GM19397 (cell line): ENCODE measurements around the gene TNS1.

Experiments
- ATAC-seq: cut with Tn5 transposase; IDR thresholded peaks from one replicate; pipeline ENCODE4 v1.9.1; 2021; ENCODE audit warnings: mild to moderate bottlenecking, moderate library complexity; ENCODE audit not compliant: unreplicated experiment

The TNS1 gene

DNA sequence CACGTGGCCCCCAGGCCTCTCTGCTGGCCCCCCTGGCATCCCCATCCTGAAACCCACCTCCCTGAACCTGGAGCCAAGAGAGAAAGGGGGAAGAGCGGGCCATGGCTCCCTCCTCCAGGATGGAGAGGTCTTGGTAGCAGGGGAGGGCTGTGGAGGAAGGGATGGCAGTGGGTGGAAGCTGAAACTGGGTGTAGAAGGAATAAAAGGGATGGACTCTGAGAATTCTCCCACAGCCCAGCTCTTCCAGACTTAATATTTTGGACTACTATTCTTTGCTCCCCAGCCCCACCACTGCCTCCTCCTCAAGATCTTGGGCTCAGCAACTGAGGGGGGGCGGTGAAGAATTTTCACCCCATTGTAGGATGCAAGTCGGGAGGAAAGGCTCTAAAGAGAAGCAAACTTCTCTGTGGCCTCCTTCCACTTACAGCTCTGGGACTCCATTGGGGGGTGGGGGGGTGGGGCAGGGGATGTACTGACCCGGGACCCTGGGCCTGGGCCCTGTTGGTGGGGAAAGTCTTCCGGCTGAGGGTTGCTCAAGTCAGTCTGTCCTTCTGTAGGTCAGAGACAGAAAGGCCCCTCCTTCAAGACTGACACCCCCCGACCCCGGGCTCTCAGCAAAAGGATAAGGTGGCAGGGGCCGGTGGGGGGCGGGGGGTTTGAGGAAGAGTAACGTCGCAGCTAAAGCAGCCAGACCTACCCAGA is 501 bp downstream of the TNS1 start:
- no peak for ATAC-seq

DNA sequence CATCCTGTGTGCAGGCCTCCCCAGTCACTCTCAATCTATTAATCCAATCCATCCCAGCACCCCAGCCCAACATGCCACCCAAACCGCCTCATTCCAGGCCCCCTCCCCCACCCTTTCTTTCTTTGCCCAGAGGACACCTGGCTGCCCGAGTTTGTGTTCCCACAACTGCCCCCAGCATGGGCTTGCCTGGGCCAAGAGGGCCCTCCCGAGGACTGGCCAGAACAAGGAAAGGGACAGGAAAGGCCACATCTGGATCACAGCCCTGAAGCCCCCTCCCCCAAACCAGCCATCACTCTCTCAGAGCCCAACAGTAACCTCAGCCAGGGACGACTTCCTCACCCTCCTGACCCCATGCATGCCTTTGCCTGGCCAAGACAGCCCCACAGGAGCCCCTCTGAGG is 1.2 kb downstream of the TNS1 start:
- ATAC-seq: no peak

DNA sequence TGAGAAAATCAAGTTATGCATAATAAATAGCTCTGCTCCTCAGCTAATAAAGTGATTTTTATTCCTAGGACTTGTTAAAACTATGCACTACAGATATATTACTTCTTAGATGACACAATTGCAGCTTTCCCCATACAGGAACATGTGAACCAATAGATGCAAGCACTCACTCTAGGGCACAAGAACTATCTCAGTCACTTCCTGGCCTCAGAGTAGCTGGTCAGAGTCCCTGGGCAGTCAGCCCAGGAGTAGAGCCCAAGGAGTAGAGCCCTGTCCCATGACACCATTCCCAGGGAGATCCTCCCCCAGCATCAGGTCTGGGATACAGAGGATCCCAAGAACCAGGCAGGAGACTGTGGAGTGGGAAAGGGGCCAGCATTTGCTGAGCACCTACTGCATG is 2.7 kb downstream of the TNS1 start:
- no peak for ATAC-seq

DNA sequence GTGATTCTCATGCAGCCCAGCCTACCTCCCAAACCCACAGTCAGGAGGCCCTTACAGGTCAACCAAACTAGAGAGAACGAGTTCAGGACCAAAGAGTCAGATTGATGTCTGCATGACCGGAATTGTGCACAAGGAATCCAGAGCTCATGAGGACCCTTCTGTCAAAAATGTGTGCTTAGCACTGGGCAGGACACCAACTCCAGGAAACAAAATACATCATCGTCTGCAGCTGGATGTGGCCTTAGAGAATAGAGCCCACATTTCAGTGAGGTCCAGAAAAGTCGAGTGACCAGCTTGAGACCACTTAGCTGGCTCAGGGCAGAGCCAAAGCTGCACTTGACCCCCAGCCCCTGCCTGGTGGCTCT is 3.2 kb downstream of the TNS1 start:
- no peak for ATAC-seq

DNA sequence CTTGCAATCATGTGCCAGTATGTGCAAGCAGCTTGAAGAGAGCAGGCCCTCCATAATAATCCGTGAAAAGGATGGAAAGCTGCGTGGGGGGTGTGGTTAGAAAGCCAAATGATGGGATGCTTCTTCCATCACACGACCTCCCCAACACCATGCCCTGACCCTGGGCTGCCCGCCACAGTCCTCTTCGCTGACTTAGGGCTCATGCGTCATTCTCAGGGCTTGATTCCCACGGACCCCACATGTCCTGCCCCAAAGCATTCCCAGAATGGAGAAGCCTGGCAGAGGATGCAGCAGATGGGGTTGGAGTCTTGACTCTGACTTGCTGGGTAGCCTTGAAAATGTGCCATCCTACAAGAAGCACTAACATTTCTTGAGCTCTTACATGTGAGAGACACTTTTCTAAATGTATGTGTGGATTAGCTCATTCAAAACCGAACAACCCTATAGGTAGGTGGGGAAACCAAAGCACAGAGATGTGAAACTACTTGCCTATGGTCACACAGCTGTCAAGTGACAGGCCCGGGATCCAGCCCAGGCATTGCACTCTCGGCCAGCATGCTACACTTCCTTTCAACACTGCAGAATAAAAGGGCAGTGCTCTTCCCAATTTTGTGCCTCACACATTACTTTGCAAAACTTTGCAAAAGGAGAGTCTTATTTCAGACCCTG is 3.7 kb downstream of the TNS1 start:
- ATAC-seq: no peak

DNA sequence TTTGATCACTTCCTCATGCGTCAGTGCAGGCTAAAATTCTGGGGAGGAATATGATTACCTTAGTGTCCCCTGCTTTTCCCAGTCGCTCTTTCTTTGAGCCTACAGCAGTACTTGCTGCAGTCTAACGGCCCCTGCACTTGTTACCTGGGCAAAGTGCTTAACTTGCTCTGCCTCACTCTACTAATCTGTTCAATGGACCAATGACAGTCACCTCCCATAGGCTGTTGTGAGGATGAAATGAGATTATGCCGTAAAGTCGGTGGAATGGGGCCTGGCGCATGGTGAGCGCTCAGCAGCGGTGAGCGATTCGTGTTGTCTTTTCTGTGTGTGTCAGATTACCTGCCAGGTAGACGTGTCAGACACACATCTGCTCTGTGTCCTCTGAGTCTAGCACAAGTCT is 5.3 kb downstream of the TNS1 start:
- no peak for ATAC-seq

DNA sequence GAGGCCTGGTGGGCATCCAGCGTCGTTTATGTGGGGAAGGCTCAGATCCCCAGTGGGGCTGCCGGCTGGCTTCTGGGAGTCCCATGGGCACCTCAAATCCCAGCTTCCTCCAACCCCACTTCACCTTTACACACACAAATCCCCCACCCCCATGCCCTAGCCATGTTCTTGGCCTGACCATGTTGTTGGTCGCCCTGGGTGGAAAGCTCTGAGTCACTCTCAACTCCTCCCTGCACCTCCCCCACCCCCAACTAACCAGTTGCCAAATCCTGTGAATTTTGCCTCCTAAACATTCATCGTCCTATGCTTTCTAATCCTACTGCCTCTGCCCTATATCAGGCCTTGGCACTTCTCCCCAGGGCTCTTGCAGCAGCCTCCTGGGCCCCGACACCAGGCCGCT is 6.4 kb downstream of the TNS1 start:
- no peak for ATAC-seq

DNA sequence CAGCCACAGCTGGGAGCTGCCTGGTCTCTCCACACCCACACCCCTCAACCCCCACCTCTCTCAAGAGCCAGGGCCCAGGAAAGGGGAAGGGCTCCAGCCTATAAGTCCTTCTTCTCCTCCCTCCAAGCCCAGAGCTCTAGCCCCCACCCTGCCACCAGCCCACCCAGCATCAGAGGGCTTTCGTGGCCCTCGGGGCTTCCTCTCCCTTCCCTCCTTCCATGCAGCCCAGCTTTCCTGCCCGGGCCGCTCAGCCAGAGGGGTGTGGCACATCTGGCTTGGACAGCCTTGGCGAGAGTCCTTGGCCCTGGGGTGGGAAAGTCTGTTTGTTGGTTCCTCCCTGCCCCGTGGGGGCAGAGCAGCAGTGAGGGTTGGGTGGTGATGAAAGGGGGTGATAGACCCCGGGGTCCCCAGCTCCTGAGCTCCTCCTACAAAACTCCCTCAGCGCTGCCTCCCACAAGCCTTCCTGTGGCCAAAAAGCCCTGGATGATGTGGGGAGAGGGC is 7.0 kb downstream of the TNS1 start:
- ATAC-seq: no peak

DNA sequence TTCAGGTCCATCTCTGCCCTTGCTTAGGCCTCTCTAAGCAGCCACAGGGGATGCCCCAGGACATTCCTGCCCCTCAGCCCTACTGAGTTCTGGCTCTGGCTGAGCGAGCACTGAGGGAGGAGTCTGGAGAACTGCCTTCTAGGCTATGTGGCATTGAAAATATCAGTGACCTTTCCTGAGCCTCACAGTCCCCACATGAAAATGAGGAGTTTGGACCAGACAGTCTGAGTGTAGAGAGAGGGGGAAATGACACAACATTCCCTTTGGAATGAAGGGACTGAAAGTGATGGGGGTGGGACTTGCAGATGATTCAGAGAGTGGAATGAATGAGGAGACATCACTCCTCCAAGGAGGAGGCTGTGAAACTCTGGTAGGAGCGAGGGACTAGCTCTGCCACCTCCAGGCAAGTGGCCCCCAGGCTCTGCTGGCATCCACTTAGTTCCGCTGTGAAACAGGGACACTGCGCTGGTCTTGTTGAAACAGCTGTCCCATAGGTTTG is 8.0 kb downstream of the TNS1 start:
- ATAC-seq: no peak

DNA sequence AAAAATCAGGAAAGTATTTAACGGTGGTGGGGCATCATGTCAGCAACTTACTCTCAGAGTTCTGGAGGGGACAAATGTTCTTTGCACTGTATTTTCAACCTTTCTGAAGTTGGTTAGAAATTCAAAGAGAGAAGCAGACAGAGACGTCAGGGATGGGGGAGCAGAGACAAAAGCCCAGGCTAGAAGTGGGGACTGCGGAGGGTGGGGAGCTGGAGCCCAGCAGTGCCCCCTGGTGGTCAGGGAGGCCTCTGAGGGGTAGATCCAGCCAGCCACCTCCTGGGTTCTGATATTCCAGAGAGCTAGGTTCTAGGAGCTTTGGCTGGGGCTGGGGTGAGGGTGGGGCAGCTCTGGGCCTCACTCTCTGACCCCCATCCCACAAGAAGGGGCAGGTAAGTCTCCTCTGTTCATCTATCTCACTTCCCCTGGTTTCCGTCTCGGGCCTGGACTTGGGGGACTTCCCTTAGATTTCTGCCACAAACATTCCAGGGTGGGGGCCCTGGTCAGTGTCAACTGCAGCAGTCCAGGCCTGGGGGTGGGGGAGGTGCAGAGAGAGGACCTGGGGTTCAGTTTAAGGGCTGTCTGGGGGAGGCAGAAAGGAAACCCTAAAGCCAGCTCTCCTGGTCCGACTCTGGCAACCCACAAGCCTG is 8.9 kb downstream of the TNS1 start:
- no peak for ATAC-seq

DNA sequence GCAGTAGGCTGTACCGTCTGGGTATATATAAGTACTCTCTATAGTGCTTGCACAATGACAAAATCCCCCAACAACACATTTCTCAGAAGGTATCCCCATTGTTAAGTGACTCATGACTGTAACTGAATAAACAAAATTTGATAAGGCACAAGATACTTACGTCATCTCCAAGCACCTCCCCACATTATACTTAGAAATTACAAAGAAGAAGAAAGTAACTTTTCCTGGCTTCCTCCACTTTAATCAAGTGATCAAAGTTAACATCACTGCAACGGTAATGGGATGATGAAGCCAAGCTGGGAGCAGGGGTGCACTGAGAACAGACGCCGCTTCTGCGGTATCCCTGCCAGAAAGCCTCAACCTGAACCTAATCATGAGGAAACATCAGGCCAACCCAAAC is 9.7 kb downstream of the TNS1 start:
- ATAC-seq: no peak

DNA sequence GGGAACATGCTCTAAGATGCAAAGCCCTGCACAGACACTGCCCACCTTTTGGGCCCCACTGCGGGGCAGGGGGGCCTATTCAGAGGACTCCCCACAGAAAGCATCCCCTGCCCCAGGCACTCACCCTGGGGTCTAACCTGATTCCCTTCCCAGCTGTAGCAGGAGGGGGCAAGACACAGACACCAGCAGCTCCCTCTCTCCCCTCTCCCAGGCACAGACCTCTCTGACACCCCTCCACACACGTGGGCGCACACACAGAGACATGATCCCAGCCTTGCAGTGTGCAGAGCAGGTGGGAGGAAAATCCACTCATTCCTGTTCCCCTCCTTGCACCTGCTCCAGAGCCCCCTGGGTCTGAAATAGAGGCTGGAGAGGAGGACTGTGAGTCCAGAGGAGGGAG is 10.7 kb downstream of the TNS1 start:
- no peak for ATAC-seq

DNA sequence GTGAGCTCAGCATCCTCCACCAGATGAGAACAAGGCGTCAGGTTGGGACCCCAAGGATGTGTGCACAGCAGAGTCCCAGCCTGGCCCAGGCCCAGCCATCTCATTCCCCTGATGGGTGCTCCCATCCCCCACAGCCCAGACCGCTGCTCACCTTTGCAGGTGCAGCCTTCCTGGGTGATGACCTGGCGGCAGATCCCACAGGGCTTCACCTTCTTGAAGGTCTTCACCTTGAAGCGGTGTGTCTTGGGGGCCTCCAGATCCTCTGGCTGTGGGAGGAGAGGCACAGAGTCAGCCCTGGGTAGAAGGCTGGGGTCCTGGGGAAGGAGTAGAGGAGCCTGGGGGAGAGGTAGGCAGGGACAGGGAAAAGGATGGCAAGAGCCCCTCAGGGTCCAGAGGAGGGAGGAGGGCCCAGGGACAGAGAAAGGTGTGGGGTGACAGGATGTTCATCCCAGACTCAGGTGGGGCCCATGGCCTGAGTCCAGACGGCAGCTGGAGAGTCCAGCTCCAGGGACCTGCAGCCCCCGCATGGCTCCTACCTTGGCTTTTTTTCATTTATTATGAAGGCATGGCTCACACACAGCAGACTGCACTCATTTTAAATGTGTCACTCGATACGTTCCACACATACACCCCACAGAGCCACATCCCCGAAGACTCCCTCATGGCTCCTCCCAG is 11.9 kb downstream of the TNS1 start:
- ATAC-seq: no peak

DNA sequence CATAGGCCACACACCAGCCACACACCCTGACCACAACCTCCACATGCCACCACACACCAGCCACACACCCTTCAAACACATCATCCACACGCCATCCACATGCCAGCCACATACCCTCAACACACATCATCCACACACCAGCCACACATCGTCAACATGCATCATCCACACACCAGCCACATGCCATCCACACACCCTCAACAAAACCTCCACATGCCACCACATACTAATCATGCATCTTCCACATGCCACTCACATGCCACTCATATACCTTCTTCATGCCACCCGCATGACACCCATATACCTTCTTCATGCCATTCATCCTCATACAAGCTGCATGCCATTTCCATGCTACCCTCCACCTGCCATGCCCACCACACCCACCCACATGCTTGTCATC is 12.4 kb downstream of the TNS1 start:
- ATAC-seq: no peak

DNA sequence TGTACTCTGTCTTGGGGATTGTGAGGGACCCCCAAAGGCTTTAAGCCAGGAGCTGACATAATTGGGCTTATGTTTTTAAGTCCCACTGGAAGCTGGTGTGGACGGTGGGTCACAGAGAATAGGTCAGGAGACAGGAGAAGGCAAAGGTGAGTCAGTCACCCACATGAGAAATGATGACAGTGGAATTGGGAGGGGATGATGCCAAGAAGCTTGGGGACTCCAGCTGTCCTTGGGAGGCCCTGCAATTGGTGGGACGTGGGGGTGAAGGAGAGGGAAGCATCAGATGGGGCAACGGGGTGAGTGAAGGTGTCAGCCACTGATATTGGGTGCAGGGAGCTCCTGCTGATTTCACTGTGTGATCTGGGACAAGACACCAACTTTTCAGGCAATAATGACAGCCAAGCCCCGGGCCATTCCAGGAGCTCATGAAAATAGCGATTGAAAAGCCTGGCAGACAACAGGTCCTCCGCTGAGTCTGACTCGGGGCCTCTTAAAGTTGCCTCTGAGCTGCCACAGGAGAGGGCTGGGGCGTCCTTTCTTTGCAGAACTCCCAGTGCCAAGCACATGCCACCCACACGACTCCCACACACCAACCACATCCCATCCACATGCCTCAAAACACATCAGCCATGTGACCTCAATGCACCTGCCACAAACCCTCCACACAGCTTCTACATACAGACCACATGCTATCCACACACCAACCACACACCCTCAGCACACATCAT is 13.4 kb downstream of the TNS1 start:
- no peak for ATAC-seq

DNA sequence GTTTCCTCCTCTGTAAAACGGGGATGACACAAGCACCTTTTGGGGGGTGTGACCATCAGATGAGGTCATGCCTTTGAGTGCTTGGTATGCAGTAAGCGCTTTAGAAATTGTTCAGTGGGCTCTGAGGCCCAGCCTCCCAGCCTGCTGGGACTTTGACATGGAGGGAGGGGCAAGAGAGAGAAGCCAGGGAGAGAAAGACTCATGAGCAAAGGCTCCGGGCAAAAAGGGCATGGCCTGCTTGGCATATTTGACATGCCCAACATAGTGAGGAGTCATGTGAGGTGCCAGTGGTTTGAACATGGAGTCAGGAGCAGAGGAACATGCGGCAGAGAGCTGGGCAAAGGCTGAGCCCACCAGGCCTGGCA is 14.0 kb downstream of the TNS1 start:
- no peak for ATAC-seq

DNA sequence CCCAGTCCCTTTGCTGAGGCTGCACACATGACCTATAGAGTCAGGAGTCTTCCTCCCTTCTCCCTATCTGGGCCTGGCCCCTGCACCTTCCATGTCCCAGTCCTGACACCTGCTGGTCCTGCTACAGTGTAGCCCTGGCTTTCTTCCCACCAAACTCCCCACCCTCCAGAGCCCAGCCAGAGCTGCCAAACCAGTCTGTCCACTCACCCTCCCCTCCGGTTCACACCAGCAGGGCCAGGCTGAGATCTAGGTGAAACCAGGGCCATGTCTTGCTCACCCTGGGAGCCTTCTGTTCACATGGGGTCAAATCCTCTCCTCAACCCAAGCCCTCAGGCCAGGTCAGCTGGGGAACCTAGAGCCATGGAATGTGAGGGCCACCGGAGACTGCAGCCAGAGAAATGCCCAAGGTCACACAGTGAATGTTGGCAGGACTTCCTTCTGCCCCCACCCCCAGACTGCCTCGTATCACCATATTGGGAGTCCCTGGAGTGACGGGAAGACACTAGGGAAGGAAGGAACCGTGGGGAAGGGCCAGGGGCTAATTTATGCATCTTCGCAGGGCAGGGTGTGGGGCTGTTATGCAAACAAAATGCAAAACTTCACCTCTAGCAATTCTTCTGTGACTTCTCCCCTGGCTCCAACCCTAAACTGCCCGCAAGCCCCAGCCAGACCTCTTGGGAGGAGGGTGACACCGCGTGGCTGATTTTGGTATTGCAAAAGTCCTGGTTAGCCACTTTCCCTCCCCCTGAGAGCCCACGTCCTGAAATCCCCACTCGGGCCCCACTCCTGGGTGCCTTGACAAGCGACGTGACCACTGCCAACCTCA is 14.6 kb downstream of the TNS1 start:
- no peak for ATAC-seq

DNA sequence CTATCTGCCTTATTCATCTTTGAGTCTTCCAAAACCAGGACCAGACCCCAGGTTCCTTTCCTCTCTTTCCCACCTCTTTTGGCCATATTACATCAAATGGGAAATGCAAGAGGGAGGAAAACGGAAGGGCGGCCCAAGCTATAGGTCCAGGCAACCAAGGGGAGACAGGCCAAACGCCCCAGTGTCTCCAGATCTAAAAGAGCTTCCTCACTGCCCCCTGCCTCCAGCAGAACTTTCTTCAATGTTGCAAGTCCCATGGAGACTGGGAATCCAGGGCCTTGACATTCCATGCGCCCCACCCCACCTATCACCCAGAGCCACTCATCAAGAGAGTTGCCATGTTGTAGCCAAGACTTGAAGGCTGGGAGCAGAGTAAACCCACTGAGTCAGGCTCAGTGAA is 15.4 kb downstream of the TNS1 start:
- ATAC-seq: no peak

DNA sequence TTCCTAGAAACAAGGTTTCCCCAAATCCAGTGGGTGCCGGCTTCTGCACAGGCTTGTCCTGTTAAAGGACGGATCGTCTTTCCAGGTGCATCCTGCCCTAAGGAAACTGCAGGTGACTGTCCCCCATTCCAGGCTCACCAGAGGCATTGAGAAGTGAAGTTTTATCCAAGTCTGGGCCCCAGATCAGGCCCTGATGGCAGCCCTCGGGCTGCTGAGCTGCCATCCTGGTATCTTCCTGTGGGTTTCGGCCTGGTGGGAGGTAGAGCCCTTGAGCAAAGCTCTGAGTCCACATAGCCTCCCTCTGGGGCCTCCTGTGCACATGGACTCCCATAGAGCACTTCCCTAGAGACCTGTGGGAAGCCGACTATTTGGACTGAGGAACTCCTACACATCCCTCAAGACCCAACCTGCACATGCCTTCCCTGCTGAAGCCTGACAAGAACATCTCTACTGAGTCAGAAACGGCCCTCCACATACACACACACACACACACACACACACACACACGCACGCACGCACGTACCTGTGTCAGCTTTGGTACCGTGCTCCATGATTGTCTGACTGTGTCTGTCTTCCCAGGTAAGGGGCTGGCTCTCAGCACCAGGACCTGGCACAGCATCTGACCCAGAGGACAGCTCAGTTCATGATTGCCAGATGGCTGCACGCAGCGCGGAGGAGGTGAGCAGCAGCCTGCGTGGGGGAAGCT is 16.4 kb downstream of the TNS1 start:
- no peak for ATAC-seq
